ENCODE measurements around the gene KIZ.

The KIZ gene, protein sequence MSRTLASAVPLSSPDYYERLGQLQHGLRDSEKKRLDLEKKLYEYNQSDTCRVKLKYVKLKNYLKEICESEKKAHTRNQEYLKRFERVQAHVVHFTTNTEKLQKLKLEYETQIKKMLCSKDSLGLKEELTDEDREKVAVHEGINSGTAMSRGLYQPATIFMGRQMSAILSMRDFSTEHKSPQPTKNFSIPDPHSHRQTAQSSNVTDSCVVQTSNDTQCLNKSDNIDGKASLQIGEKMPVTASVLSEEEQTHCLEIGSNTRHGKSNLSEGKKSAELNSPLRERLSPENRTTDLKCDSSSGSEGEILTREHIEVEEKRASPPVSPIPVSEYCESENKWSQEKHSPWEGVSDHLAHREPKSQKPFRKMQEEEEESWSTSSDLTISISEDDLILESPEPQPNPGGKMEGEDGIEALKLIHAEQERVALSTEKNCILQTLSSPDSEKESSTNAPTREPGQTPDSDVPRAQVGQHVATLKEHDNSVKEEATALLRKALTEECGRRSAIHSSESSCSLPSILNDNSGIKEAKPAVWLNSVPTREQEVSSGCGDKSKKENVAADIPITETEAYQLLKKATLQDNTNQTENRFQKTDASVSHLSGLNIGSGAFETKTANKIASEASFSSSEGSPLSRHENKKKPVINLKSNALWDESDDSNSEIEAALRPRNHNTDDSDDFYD

DNA sequence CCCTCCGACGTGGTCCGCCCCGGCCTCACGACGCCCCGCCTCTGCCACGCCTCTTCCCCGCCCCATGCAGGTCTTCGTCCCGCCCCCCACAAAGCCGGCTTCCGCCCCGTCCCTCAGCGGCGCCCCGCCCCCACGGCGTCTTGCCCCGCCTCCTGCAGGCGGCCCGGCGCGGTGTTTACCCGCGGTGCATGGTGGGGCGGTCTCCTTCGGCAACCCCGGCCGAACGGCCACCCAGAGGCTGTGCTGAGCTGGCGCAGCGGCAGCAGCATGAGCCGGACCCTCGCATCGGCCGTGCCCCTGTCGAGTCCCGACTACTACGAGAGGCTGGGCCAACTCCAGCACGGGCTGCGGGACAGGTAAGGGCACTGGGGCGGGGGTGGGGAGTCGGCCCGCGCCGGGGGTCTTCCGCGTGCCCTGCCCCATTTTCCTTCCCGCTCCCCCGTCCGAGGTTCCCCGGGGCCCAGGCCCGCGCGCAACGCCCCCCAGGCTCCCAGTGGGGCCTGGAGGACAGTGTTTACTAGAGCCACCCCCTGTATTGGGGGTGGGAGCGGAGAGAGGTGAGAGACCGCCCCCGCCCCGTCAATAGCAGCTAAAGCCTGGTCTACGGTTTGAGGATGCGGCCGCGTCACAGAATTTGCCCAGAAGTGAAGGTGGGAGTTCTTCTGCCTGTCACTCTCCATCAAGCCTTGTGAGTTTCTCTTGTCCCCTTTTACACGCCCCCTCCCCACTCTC, at the start of gene KIZ:
Gene KIZ (plus strand): TSS at position 234 of the 732 bp plus-strand sequence. CDS start 34 bp downstream, at position 268.
- Histone ChIP-seq H2AFZ (ENCODE audit: low read depth, low read length) (peak within 1 kb of the TSS; percentile 96), H3K27me3 (ENCODE audit: insufficient read depth, low read length, poor library complexity) (no peaks in the 10 kb centered on the region), H3K79me2 (ENCODE audit: insufficient read depth, low read length) (peaks cover 21% of the 10 kb centered on the region), H3K4me3 (ENCODE audit: low read depth in 1 of 2, low read length in 2 of 2) (peak within 1 kb of the TSS; percentile 93 to 95), H3K9me3 (ENCODE audit: insufficient read depth, low read length, severe bottlenecking) (no peaks in the 10 kb centered on the region), H3K36me3 (ENCODE audit: insufficient read depth, low read length) (peaks cover 5% of the 10 kb centered on the region), H3K4me2 (ENCODE audit: insufficient read depth, low read length) (peak within 1 kb of the TSS; percentile 73), H3K4me1 (ENCODE audit: insufficient read depth, low read length) (peaks cover 28% of the 10 kb centered on the region), H3K9ac (ENCODE audit: low read depth, low read length) (peak within 1 kb of the TSS; percentile 90), H3K27ac (ENCODE audit: low read length) (peak within 1 kb of the TSS; percentile 77), H4K20me1 (ENCODE audit: insufficient read depth, low read length) (no peaks in the 10 kb centered on the region)
- ATAC-seq (ENCODE audit: insufficient read depth, low read depth) (peak; percentile 95), DNase-seq (peak; percentile 96)
- TF ChIP-seq, protein P1, sequence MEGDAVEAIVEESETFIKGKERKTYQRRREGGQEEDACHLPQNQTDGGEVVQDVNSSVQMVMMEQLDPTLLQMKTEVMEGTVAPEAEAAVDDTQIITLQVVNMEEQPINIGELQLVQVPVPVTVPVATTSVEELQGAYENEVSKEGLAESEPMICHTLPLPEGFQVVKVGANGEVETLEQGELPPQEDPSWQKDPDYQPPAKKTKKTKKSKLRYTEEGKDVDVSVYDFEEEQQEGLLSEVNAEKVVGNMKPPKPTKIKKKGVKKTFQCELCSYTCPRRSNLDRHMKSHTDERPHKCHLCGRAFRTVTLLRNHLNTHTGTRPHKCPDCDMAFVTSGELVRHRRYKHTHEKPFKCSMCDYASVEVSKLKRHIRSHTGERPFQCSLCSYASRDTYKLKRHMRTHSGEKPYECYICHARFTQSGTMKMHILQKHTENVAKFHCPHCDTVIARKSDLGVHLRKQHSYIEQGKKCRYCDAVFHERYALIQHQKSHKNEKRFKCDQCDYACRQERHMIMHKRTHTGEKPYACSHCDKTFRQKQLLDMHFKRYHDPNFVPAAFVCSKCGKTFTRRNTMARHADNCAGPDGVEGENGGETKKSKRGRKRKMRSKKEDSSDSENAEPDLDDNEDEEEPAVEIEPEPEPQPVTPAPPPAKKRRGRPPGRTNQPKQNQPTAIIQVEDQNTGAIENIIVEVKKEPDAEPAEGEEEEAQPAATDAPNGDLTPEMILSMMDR (IDR thresholded peaks at IDR 0.05; ENCODE audit: borderline replicate concordance, extremely low read depth, low read length, poor library complexity, severe bottlenecking), result peak; percentile 54
- TF ChIP-seq EZH2 (IDR thresholded peaks at IDR 0.05; ENCODE audit: borderline replicate concordance, low read depth, low read length, severe bottlenecking), result no peak

DNA sequence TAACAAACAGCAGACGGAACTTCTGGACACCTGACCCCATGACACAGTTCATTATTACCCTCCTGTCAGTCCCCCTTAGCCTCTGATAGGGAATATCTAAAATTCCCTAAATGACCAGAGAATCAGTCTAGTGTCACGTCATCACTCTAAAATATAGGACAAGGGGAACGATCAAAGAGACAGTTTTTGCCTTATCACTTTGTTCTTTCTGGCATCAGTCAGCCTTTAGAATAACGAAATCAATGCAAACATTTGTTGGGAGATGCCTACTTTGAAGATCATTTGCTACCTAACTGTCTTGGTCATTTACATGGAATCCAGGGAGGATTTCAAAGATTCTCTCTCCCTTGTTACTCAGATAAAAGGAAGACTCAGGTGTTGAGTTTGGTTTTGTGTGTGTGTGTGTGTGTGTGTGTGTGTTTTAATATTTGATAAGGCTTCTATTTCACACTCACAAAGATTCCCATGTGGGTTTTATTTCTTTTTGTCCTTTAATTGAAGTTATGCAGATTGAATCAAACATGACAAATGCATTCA, 48.0 kb upstream of the KIZ start:
- H3K27ac ChIP-seq (ENCODE audit: low read length), result no peak overlapping the region
- no peaks in the 10 kb centered on the region for H3K9me3 ChIP-seq (ENCODE audit: insufficient read depth, low read length, severe bottlenecking)
- H4K20me1 ChIP-seq (ENCODE audit: insufficient read depth, low read length), result no peaks in the 10 kb centered on the region
- no peak for DNase-seq
- no peak overlapping the region for H3K9ac ChIP-seq (ENCODE audit: low read depth, low read length)
- ATAC-seq (ENCODE audit: insufficient read depth, low read depth), result no peak
- TF ChIP-seq EZH2 (IDR thresholded peaks at IDR 0.05; ENCODE audit: borderline replicate concordance, low read depth, low read length, severe bottlenecking), result no peak
- TF ChIP-seq, protein P1 (IDR thresholded peaks at IDR 0.05; ENCODE audit: borderline replicate concordance, extremely low read depth, low read length, poor library complexity, severe bottlenecking), result no peak
- no peak overlapping the region for H3K4me3 ChIP-seq (ENCODE audit: low read depth in 1 of 2, low read length in 2 of 2)
- no peaks in the 10 kb centered on the region for H3K36me3 ChIP-seq (ENCODE audit: insufficient read depth, low read length)
- H3K4me1 ChIP-seq (ENCODE audit: insufficient read depth, low read length), result no peaks in the 10 kb centered on the region
- no peak overlapping the region for H3K4me2 ChIP-seq (ENCODE audit: insufficient read depth, low read length)
- no peak overlapping the region for H2AFZ ChIP-seq (ENCODE audit: low read depth, low read length)
- H3K79me2 ChIP-seq (ENCODE audit: insufficient read depth, low read length), result no peaks in the 10 kb centered on the region
- H3K27me3 ChIP-seq (ENCODE audit: insufficient read depth, low read length, poor library complexity), result peaks cover 4% of the 10 kb centered on the region

DNA sequence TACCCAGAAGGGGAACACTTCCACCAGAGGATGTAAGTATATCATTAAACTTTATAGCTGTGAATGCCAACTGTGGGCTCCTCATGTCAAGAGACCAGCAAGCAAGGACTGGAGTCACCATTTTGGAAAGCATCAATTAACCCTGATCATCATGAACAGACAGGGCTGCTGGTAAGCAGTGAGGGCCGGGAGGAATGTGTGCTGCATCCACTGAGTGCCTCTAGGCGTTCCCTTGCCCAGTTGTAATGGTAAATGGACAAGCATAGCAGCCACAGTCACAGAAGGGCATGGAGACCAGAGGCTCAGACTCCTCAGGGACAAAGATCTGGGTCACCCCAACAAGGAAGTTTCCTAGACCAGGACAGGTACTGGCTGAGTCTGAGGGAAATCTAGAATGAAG, 43.3 kb upstream of the KIZ start:
- Histone ChIP-seq H3K79me2 (ENCODE audit: insufficient read depth, low read length) (no peaks in the 10 kb centered on the region), H4K20me1 (ENCODE audit: insufficient read depth, low read length) (no peaks in the 10 kb centered on the region), H3K9me3 (ENCODE audit: insufficient read depth, low read length, severe bottlenecking) (no peaks in the 10 kb centered on the region), H3K9ac (ENCODE audit: low read depth, low read length) (no peak overlapping the region), H3K4me2 (ENCODE audit: insufficient read depth, low read length) (no peak overlapping the region), H3K27ac (ENCODE audit: low read length) (no peak overlapping the region), H2AFZ (ENCODE audit: low read depth, low read length) (no peak overlapping the region), H3K4me3 (ENCODE audit: low read depth in 1 of 2, low read length in 2 of 2) (no peak overlapping the region), H3K36me3 (ENCODE audit: insufficient read depth, low read length) (no peaks in the 10 kb centered on the region), H3K27me3 (ENCODE audit: insufficient read depth, low read length, poor library complexity) (peaks cover 9% of the 10 kb centered on the region), H3K4me1 (ENCODE audit: insufficient read depth, low read length) (no peaks in the 10 kb centered on the region)
- ATAC-seq (ENCODE audit: insufficient read depth, low read depth) (no peak), DNase-seq (no peak)
- TF ChIP-seq EZH2 (IDR thresholded peaks at IDR 0.05; ENCODE audit: borderline replicate concordance, low read depth, low read length, severe bottlenecking), result no peak
- TF ChIP-seq, protein P1 (IDR thresholded peaks at IDR 0.05; ENCODE audit: borderline replicate concordance, extremely low read depth, low read length, poor library complexity, severe bottlenecking), result no peak

Data from DND-41 (cell line).